Measurements from ENCODE around the gene BPIFA2. TPM values are rescaled to one million over a fixed set of nuclear protein-coding genes. Genes with fewer than 3 reads are reported as not detected.

Gene BPIFA2
- total RNA-seq, 1 experiment from 2014 or later: not detected

GRCh38 chr20:33203444-33203843 is 35.5 kb downstream of the BPIFA2 start:
- no peaks in the 10 kb centered on the region for H3K9me3 ChIP-seq (ENCODE audit: control insufficient read depth, low read depth, low read length)
- H3K79me2 ChIP-seq (ENCODE audit: insufficient read depth, low read length): no peaks in the 10 kb centered on the region
- no peak overlapping the region for H3K4me3 Mint-ChIP-seq
- no peak for TF ChIP-seq CTCF (conservative IDR thresholded peaks at IDR 0.05)
- H3K56ac ChIP-seq (ENCODE audit: insufficient read length, low read depth, low read length): no peak overlapping the region
- H3T11ph ChIP-seq (ENCODE audit: low read length): no peak overlapping the region
- H3K27ac Mint-ChIP-seq: no peak overlapping the region
- H3K23ac ChIP-seq (ENCODE audit: insufficient read length, low read depth, low read length): no peak overlapping the region
- H2BK12ac ChIP-seq (ENCODE audit: insufficient read length, low read depth, low read length): no peak overlapping the region
- no peaks in the 10 kb centered on the region for H4K20me1 ChIP-seq (ENCODE audit: control insufficient read depth, insufficient read depth, insufficient read length)
- H3K27me3 ChIP-seq (ENCODE audit: insufficient read depth, low read length): no peaks in the 10 kb centered on the region; the same call in 1 of the 2 replicates
- H3K27me3 Mint-ChIP-seq (ENCODE audit: low read depth): peaks cover 42% of the 10 kb centered on the region
- H3K14ac ChIP-seq (ENCODE audit: insufficient read depth, low read length): no peak overlapping the region
- no peaks in the 10 kb centered on the region for H3K4me1 ChIP-seq (ENCODE audit: insufficient read depth, low read length)
- no peak for DNase-seq
- H3K4me2 ChIP-seq (ENCODE audit: insufficient read depth, insufficient read length, low read length): no peak overlapping the region
- no peak overlapping the region for H3K4ac ChIP-seq (ENCODE audit: low read depth, low read length)
- H2BK15ac ChIP-seq (ENCODE audit: low read depth, low read length): no peak overlapping the region
- no peak overlapping the region for H4K91ac ChIP-seq (ENCODE audit: insufficient read length, low read depth, low read length)
- no peak overlapping the region for H4K5ac ChIP-seq (ENCODE audit: insufficient read length, low read depth, low read length)
- 100% methylated on average over 2 of the region's 3 CpGs for WGBS (ENCODE audit: extremely low coverage, insufficient read length, low lambda C conversion rate)
- no peak overlapping the region for H4K8ac ChIP-seq (replicated peaks; ENCODE audit: insufficient read length, low read depth, low read length)
- H3K36me3 Mint-ChIP-seq (ENCODE audit: insufficient read depth in 1 of 3, low read depth in 3 of 3): no peaks in the 10 kb centered on the region
- H2BK5ac ChIP-seq (ENCODE audit: insufficient read length, low read length): no peak overlapping the region
- no peak overlapping the region for H2BK120ac ChIP-seq (ENCODE audit: low read depth, low read length, poor library complexity, severe bottlenecking)
- no peaks in the 10 kb centered on the region for H3K9me3 Mint-ChIP-seq
- no peak overlapping the region for H2AK5ac ChIP-seq (ENCODE audit: insufficient read length, low read length)
- no peak overlapping the region for H2AFZ ChIP-seq (ENCODE audit: low read length)
- H3K9ac ChIP-seq (ENCODE audit: extremely low read depth, insufficient read length, low read length): no peak overlapping the region
- no peak overlapping the region for H2BK20ac ChIP-seq (ENCODE audit: low read depth, low read length, poor library complexity, severe bottlenecking)
- H3K4me1 Mint-ChIP-seq: no peaks in the 10 kb centered on the region
- no peaks in the 10 kb centered on the region for H3K23me2 ChIP-seq (ENCODE audit: insufficient read length, low read depth, low read length, poor library complexity, severe bottlenecking)
- no peak overlapping the region for H3K27ac ChIP-seq (ENCODE audit: insufficient read length, low read depth, low read length)
- H3K18ac ChIP-seq (ENCODE audit: insufficient read length, low read depth, low read length): no peak overlapping the region
- H3K79me1 ChIP-seq (ENCODE audit: insufficient read depth, low read depth, low read length, poor library complexity, severe bottlenecking): no peaks in the 10 kb centered on the region
